DND-41 (cell line): ENCODE measurements around the gene ZNF654.
A peak's percentile ranks its signal among the peaks of the same experiment; 100 is the strongest.
"Not testable (repeated sequence)": the region's sequence is repeated elsewhere in the genome, so short reads cannot be mapped to it uniquely, and the experiment has no call there.

Experiments used
- ATAC-seq: fragments of 200-7000 bp; cut with Tn5 transposase; 3 replicates; pipeline ENCODE4 v1.9.1; 2021; ENCODE audit warnings: low read depth; ENCODE audit not compliant: insufficient read depth
- DNase-seq: peaks from one replicate; pipeline ENCODE4 v3.0.0-alpha.2; 2020
- H2AFZ ChIP-seq: 2 replicates; pipeline ENCODE4 v1.6.0; 2012; ENCODE audit warnings: low read depth, low read length
- H3K27ac ChIP-seq: 2 replicates; pipeline ENCODE4 v1.5.1; 2012; ENCODE audit warnings: low read length, inconsistent platforms
- H3K27me3 ChIP-seq: fragments of 200-600 bp; sonication (generic); 2 replicates; pipeline ENCODE4 v1.6.0; 2012; ENCODE audit warnings: low read length, mild to moderate bottlenecking, inconsistent platforms; ENCODE audit not compliant: insufficient read depth, poor library complexity
- H3K36me3 ChIP-seq: 2 replicates; pipeline ENCODE4 v1.5.1; 2012; ENCODE audit warnings: low read length, inconsistent platforms; ENCODE audit not compliant: insufficient read depth
- H3K4me1 ChIP-seq: 2 replicates; pipeline ENCODE4 v1.5.1; 2012; ENCODE audit warnings: mild to moderate bottlenecking, low read length; ENCODE audit not compliant: insufficient read depth
- H3K4me2 ChIP-seq: 2 replicates; pipeline ENCODE4 v1.6.0; 2012; ENCODE audit warnings: mild to moderate bottlenecking, moderate library complexity, low read length, inconsistent platforms; ENCODE audit not compliant: insufficient read depth
- H3K4me3 ChIP-seq, 2 experiments: fragments of 200-600 bp in 1 of 2; shearing (Covaris generic) in 1 of 2; 2 replicates each; pipeline ENCODE4 v1.5.1; 2012 to 2016; ENCODE audit warnings: inconsistent platforms in 2 of 2, low read length in 2 of 2, mild to moderate bottlenecking in 2 of 2, low read depth in 1 of 2, moderate library complexity in 1 of 2
- H3K79me2 ChIP-seq: 2 replicates; pipeline ENCODE4 v1.6.0; 2012; ENCODE audit warnings: low read length, inconsistent platforms; ENCODE audit not compliant: insufficient read depth
- H3K9ac ChIP-seq: 2 replicates; pipeline ENCODE4 v1.6.0; 2012; ENCODE audit warnings: low read depth, mild to moderate bottlenecking, inconsistent platforms, low read length, moderate library complexity
- H3K9me3 ChIP-seq: 2 replicates; pipeline ENCODE4 v1.5.1; 2012; ENCODE audit warnings: low read length, moderate library complexity, mild to moderate bottlenecking, inconsistent platforms; ENCODE audit not compliant: insufficient read depth, severe bottlenecking
- H4K20me1 ChIP-seq: 2 replicates; pipeline ENCODE4 v1.6.0; 2012; ENCODE audit warnings: low read length; ENCODE audit not compliant: insufficient read depth
- EZH2 ChIP-seq: IDR thresholded peaks from 3 replicates; pipeline ENCODE4 v1.6.1; 2012; ENCODE audit warnings: borderline replicate concordance, low read depth, mild to moderate bottlenecking, moderate library complexity, low read length, inconsistent platforms; ENCODE audit not compliant: severe bottlenecking
- TF ChIP-seq, protein P1 (sequence below): IDR thresholded peaks from 2 replicates; pipeline ENCODE4 v1.5.1; 2012; ENCODE audit warnings: borderline replicate concordance, low read length, moderate library complexity, mild to moderate bottlenecking; ENCODE audit not compliant: poor library complexity, severe bottlenecking; ENCODE audit errors: extremely low read depth

ZNF654 gene

DNA sequence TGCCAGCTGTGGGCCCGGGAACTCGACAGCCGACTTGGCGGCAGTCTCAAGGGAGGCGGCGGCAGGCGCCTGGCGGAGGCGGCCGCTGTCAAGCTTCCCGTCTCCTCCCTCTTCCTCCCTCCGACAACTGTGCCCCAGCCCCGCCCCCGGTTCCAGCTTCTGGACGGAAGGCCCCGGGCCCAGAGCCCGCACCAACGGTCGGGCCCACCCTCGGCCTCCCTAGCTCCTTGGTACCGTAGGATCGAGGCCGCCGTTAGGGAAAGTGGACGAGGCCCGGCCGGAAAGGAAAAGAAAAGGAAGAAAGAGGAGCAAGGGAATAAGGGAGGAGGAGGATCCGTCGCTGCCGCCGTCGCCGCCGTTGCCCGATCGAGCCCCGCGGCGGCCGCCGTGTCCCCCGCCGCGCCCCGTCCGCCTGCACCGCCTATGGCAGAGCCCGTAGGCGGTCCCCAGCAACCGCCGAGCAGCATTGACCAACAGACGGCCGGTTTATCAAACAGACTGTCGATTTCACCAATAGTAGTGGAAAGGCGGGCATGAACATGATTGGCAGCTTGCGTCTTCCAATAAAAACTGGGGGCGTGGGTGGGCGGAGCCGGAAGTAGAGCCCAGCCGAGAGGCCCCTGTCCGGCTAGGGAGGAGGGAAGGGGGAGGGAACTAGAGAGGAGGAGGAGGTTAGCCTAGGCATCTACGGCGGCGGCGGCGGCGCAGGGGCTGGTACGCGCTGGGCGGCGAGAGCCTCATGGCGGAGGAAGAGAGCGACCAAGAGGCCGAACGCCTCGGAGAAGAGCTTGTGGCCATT, at the start of gene ZNF654, which contains the start of gene CGGBP1:
Gene ZNF654 (plus strand): TSS at position 675 of the 799 bp plus-strand sequence. CDS start 65 bp downstream, at position 740.
Gene CGGBP1 (minus strand): TSS at position 425 of the 799 bp plus-strand sequence. CDS start 3,029 bp downstream, outside the sequence.
- ATAC-seq: peak; percentile 90
- H3K36me3 ChIP-seq: peaks cover 41% of the 10 kb centered on the region
- no peaks in the 10 kb centered on the region for H3K9me3 ChIP-seq
- peaks cover 56% of the 10 kb centered on the region for H3K4me1 ChIP-seq
- H3K79me2 ChIP-seq: peaks cover 75% of the 10 kb centered on the region
- H3K4me3 ChIP-seq: peak within 1 kb of the TSS; percentile 92 to 97
- peak; percentile 99 for DNase-seq
- H4K20me1 ChIP-seq: peaks cover 48% of the 10 kb centered on the region
- no peak for TF ChIP-seq EZH2
- TF ChIP-seq, protein P1, sequence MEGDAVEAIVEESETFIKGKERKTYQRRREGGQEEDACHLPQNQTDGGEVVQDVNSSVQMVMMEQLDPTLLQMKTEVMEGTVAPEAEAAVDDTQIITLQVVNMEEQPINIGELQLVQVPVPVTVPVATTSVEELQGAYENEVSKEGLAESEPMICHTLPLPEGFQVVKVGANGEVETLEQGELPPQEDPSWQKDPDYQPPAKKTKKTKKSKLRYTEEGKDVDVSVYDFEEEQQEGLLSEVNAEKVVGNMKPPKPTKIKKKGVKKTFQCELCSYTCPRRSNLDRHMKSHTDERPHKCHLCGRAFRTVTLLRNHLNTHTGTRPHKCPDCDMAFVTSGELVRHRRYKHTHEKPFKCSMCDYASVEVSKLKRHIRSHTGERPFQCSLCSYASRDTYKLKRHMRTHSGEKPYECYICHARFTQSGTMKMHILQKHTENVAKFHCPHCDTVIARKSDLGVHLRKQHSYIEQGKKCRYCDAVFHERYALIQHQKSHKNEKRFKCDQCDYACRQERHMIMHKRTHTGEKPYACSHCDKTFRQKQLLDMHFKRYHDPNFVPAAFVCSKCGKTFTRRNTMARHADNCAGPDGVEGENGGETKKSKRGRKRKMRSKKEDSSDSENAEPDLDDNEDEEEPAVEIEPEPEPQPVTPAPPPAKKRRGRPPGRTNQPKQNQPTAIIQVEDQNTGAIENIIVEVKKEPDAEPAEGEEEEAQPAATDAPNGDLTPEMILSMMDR: no peak
- H3K27ac ChIP-seq: peak within 1 kb of the TSS; percentile 94
- H3K27me3 ChIP-seq: no peaks in the 10 kb centered on the region
- peak within 1 kb of the TSS; percentile 87 for H2AFZ ChIP-seq
- H3K4me2 ChIP-seq: peak within 1 kb of the TSS; percentile 93
- H3K9ac ChIP-seq: peak within 1 kb of the TSS; percentile 88

DNA sequence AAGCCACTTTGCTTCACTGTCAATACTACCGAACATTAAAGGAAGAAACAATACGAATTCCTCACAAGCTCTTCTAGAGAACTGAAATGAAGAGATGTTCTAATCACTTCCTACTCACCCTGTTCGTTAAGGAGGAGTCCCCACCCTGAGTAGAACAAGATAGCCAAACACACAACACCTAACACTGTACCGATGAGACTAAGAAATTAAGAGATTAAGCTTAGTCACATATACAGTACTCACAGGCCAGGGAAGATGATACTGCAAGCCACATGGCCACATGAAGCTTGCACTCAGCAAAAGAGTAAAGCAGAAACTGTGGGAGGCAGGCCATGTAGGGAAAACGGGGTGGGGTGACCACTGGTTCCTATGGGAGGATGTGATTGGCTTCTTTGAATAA, 48.2 kb upstream of the ZNF654 start:
- Histone ChIP-seq H3K4me3 (no peak overlapping the region), H2AFZ (no peak overlapping the region), H3K9ac (no peak overlapping the region), H3K4me1 (no peaks in the 10 kb centered on the region), H3K79me2 (no peaks in the 10 kb centered on the region), H3K4me2 (no peak overlapping the region), H4K20me1 (no peaks in the 10 kb centered on the region), H3K27me3 (peaks cover 2% of the 10 kb centered on the region), H3K9me3 (no peaks in the 10 kb centered on the region), H3K36me3 (no peaks in the 10 kb centered on the region), H3K27ac (no peak overlapping the region)
- ATAC-seq: no peak
- DNase-seq: no peak
- TF ChIP-seq, protein P1: no peak
- no peak for TF ChIP-seq EZH2

DNA sequence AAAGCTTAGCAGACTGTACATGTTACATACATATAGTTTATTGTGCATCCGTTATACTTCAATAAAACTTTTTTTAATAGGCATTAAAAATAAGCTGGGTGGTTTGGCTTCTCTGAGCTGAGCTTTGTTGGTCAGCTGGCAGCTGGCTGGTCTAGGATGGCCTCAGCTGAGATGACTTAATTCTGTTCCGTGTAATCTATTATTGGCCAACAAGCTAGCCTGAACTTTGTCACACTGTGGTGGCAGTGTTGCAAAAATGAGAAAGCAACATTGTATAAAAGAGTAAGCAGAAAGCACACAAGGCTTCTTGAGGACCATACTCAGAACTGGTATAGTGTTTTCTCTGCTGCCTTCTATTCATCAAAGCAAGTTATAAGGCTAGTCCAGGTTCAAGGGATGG, 45.5 kb upstream of the ZNF654 start:
- no peak overlapping the region for H2AFZ ChIP-seq
- peaks cover 2% of the 10 kb centered on the region for H3K27me3 ChIP-seq
- no peak for TF ChIP-seq EZH2
- TF ChIP-seq, protein P1: no peak
- no peak overlapping the region for H3K4me2 ChIP-seq
- no peaks in the 10 kb centered on the region for H3K36me3 ChIP-seq
- ATAC-seq (no peak), DNase-seq (no peak)
- no peak overlapping the region for H3K4me3 ChIP-seq
- H4K20me1 ChIP-seq: no peaks in the 10 kb centered on the region
- no peaks in the 10 kb centered on the region for H3K79me2 ChIP-seq
- H3K4me1 ChIP-seq: peaks cover 3% of the 10 kb centered on the region; the same call in 1 of the 2 replicates
- H3K9me3 ChIP-seq: no peaks in the 10 kb centered on the region
- H3K27ac ChIP-seq: no peak overlapping the region
- no peak overlapping the region for H3K9ac ChIP-seq

DNA sequence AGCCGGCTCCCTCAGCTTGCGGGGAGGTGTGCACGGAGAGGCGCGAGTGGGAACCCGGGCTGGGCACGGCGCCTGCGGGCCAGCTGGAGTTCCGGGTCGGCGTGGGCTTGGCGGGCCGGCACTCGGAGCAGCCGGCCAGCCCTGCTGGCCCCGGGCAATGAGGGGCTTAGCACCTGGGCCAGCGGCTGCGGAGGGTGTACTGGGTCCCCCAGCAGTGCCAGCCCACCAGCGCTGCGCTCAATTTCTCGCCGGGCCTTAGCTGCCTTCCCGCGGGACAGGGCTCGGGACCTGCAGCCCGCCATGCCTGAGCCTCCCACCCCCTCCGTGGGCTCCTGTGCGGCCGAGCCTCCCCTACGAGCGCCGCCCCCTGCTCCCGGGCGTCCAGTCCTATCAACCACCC, 43.4 kb upstream of the ZNF654 start:
- H2AFZ ChIP-seq, H3K4me2 ChIP-seq, H3K36me3 ChIP-seq, H3K4me3 ChIP-seq, H3K9me3 ChIP-seq, H3K79me2 ChIP-seq, H3K9ac ChIP-seq, H3K27me3 ChIP-seq, ATAC-seq, DNase-seq, H3K27ac ChIP-seq, H4K20me1 ChIP-seq: not testable (repeated sequence)
- peaks cover 12% of the 10 kb centered on the region; the same call in 1 of the 2 replicates for H3K4me1 ChIP-seq
